Activated naive CD4-positive, alpha-beta T cell (primary cell): ENCODE results near the gene ARMC9.
"Not testable (repeated sequence)": the region's sequence is repeated elsewhere in the genome, so short reads cannot be mapped to it uniquely, and the experiment has no call there.

Experiments
- DNase-seq, 4 experiments: peaks; one replicate each; lab custom pipeline; 2025; lab: John Stamatoyannopoulos, UW

ARMC9 gene

GRCh38 chr2:231183851-231184250, 14.6 kb upstream of the ARMC9 start:
- DNase-seq = no peak

GRCh38 chr2:231184319-231184718, 14.1 kb upstream of the ARMC9 start:
- no peak for DNase-seq

GRCh38 chr2:231185050-231185725, 13.2 kb upstream of the ARMC9 start:
- no peak for DNase-seq

- DNase-seq = no peak
Measured at GRCh38 chr2:231185886-231186285, 12.5 kb upstream of the ARMC9 start.

GRCh38 chr2:231186325-231186724, 12.1 kb upstream of the ARMC9 start:
- no peak for DNase-seq

- DNase-seq = no peak
Measured at GRCh38 chr2:231187736-231188505, 10.5 kb upstream of the ARMC9 start.

- DNase-seq = no peak
Measured at GRCh38 chr2:231188506-231189170, 9.8 kb upstream of the ARMC9 start.

- DNase-seq = no peak
Measured at GRCh38 chr2:231189171-231189530, 9.3 kb upstream of the ARMC9 start.

- no peak for DNase-seq
Measured at GRCh38 chr2:231189571-231190495, 8.6 kb upstream of the ARMC9 start.

- DNase-seq = no peak
Measured at GRCh38 chr2:231190531-231191197, 7.8 kb upstream of the ARMC9 start.

GRCh38 chr2:231191896-231192872, 6.2 kb upstream of the ARMC9 start:
- no peak for DNase-seq

- DNase-seq = no peak
Measured at GRCh38 chr2:231193216-231193615, 5.2 kb upstream of the ARMC9 start.

GRCh38 chr2:231196592-231196991, 1.8 kb upstream of the ARMC9 start:
- DNase-seq = no peak

GRCh38 chr2:231197196-231197595, 1.2 kb upstream of the ARMC9 start:
- not testable (repeated sequence) for DNase-seq

- no peak for DNase-seq
Measured at GRCh38 chr2:231197706-231198290, 633 bp upstream of the ARMC9 start.

GRCh38 chr2:231199219-231199618, 788 bp downstream of the ARMC9 start:
- DNase-seq = no peak

GRCh38 chr2:231200805-231201474, 2.5 kb downstream of the ARMC9 start:
- DNase-seq = no peak

GRCh38 chr2:231201475-231201814, 3.0 kb downstream of the ARMC9 start:
- no peak for DNase-seq

- no peak for DNase-seq
Measured at GRCh38 chr2:231203087-231203486, 4.7 kb downstream of the ARMC9 start.
